NCI-H524 treated with DMSO at 0.1 percent for 48 hours (cell line): ENCODE data around the gene PGAM4.
"Not testable (repeated sequence)": the region's sequence is repeated elsewhere in the genome, so short reads cannot be mapped to it uniquely, and the experiment has no call there.

ENCODE experiments used
- DNase-seq: peaks from one replicate; lab custom pipeline; 2025; lab: John Stamatoyannopoulos, UW

The PGAM4 gene

GRCh38 chrX:77925764-77926163, 43.7 kb downstream of the PGAM4 start:
- DNase-seq, result no peak

GRCh38 chrX:77924320-77924859, 45.0 kb downstream of the PGAM4 start:
- no peak for DNase-seq

GRCh38 chrX:77922787-77923186, 46.7 kb downstream of the PGAM4 start:
- DNase-seq, result no peak

DNA sequence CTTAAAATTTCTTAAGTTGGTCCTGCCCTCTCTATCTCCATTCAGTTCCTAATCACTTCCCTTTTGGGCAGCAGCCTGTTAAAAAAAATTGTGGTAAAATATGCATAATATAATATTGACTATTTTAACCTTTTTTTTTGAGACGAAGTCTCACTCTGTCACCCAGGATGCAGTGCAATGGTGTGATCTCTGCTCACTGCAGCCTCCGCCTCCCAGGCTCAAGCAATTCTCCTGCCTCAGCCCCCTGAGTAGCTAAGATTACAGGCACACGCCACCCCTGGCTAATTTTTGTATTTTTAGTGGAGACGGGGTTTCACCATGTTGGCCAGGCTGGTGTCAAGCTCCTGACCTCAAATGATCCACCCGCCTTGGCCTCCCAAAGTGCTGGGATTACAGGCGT, 50.1 kb downstream of the PGAM4 start:
- DNase-seq, result not testable (repeated sequence)

DNA sequence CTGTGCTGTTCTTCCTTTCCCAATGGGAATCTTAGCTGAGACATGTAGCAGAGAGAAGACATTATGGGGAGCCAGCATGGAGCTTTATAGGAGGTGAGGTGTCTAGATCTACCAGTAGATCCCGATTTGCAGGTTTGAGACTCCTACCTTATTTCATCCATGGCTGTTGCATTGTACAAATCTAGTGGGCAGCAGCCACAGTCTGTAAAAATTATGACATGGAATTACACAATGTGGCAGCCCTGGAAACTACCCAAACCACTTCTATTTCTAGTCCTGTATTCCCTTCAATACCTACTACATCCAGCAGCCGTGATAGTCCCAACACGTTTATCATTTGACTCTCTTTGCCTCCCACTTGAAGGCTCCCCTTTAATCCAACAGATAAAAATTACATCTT, 50.9 kb downstream of the PGAM4 start:
- no peak for DNase-seq
